OCI-LY1 (cell line): ENCODE results near the gene ATAD3C.

Source experiments
- EZH2 ChIP-seq: fragments of 200-600 bp; sonication (generic), shearing (Covaris generic); IDR thresholded peaks from 2 replicates; pipeline ENCODE4 v1.8.0; 2017; ENCODE audit warnings: borderline replicate concordance, mixed run types, mild to moderate bottlenecking, antibody characterized with exemption, low read length, moderate library complexity, mixed read lengths
- TF ChIP-seq, protein P1 (sequence below): fragments of 200-600 bp; sonication (generic), shearing (Covaris generic); IDR thresholded peaks from 2 replicates; pipeline ENCODE4 v1.5.1; 2017; ENCODE audit warnings: mild to moderate bottlenecking, antibody characterized with exemption, low read length, moderate library complexity, mixed read lengths

DNA sequence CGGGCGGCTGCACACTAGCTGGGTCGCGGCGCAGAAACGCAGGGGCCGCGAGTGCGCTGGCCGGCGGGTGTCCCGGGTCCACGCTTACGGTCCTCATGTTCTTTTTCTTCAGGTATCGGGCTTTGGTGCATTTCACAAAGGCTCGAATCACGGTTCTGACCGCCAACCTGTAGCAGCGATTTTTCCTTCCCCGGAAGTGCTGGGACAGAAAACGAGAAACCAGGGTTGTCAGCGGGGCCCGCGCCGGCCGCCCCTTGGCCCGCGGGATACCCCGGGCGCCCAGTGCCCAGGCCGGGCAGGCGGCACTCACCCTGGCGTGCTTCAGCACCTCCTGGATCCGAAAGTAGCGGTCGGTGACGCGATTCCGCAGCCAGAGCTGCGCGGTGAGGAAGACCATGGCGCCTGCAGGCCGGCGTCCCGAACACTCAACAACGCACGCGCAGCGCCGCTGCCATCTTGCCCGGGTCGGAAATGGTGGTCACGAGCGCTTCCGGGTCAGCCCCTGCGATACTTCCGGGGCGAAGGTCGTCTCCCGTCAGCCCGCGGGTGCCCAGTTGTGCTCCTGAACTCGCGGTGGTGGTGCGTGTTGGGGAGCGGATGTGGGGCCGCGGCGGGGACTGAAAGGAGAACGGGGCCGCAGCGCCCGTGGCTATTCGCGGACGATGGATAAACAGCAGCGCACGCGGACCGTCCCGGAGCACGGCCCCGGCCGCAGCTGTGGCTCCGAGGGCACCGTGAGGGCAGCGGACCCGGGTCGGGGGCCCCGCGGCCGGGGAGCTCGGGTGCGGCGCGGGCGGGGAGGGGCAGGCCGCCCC, 42.5 kb upstream of the ATAD3C start, which contains the start of gene MRPL20:
- TF ChIP-seq, protein P1, sequence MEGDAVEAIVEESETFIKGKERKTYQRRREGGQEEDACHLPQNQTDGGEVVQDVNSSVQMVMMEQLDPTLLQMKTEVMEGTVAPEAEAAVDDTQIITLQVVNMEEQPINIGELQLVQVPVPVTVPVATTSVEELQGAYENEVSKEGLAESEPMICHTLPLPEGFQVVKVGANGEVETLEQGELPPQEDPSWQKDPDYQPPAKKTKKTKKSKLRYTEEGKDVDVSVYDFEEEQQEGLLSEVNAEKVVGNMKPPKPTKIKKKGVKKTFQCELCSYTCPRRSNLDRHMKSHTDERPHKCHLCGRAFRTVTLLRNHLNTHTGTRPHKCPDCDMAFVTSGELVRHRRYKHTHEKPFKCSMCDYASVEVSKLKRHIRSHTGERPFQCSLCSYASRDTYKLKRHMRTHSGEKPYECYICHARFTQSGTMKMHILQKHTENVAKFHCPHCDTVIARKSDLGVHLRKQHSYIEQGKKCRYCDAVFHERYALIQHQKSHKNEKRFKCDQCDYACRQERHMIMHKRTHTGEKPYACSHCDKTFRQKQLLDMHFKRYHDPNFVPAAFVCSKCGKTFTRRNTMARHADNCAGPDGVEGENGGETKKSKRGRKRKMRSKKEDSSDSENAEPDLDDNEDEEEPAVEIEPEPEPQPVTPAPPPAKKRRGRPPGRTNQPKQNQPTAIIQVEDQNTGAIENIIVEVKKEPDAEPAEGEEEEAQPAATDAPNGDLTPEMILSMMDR: no peak
- no peak for TF ChIP-seq EZH2
